ENCODE data around the gene ASNS.

DNA sequence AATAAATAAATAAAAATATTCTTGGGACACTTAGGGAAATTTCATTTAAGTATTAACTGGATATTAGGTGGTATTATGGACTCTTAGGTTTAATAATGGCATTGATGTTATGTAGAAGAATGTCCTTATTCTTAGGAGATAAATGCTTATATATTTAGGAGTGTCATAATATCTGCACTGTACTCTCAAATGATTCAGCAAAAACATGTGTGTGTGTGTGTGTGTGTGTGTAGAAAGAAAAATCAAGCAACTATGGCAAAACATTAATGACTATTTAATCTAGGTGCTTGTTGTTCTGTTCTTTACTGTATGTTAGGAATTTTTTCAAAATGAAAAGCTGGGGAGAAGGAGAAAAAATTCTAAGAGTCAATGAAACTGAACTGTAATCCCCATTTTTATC, 3.9 kb downstream of the ASNS start:
- TF ChIP-seq POLR2A (IDR thresholded peaks at IDR 0.05; ENCODE audit: low read length) (no peak), GATA1 (IDR thresholded peaks at IDR 0.05; ENCODE audit: low read depth, low read length) (no peak)
